K562 (cell line): Measurements from ENCODE around the gene S100P. TPM values are rescaled to one million over a fixed set of nuclear protein-coding genes. Genes with fewer than 3 reads are reported as not detected.

Experiments used
- ATAC-seq: fragments of 200-7000 bp; cut with Tn5 transposase; 3 replicates; pipeline ENCODE4 v1.9.1; 2020; ENCODE audit warnings: moderate library complexity
- BruUV-seq: library from RNA; stranded (reverse); fragments of 400-500 nt; replicated peaks from 2 replicates; lab custom pipeline; 2021; lab: Mats Ljungman, UMichigan
- CTCF ChIA-PET: fragments of 300-600 bp; formaldehyde crosslinking; extraction: SDS; loops from one replicate; lab custom pipeline; 2021; ENCODE audit warnings: low intra/inter-chr PET ratio; lab: Yijun Ruan, JAX
- POLR2A ChIA-PET: fragments of 300-600, 350-650 bp; sonication (Branson Sonifier 250); formaldehyde crosslinking; extraction: SDS; loops from one replicate; lab custom pipeline; 2021; ENCODE audit warnings: antibody characterized with exemption, inconsistent platforms; lab: Yijun Ruan, JAX
- DNase-seq, 4 experiments: peaks; one replicate each; pipeline versions ENCODE4 v3.0.0 to v3.0.0-alpha.2; 2011 to 2018; ENCODE audit warnings: low spot score in 3 of 4, mixed read lengths in 3 of 4; ENCODE audit errors: extremely low read depth in 1 of 4
- FAIRE-seq: peaks from 2 replicates; lab custom pipeline; 2011; peaks lifted over from hg19 to GRCh38; lab: Jason Lieb, UNC
- H2AFZ ChIP-seq: 2 replicates; pipeline ENCODE4 v1.6.0; 2011; ENCODE audit warnings: low read depth, low read length, control low read depth, inconsistent platforms
- H3K27ac ChIP-seq: fragments of 200-600 bp; 3 replicates; pipeline ENCODE4 v1.8.0; 2011; ENCODE audit warnings: low read depth, mild to moderate bottlenecking, control low read depth, inconsistent platforms, low read length, moderate library complexity, mixed read lengths; ENCODE audit errors: extremely low read depth
- H3K27me3 ChIP-seq, 2 experiments: fragments of 300-600 bp in 1 of 2; 2 replicates in 1 of 2; 3 replicates in 1 of 2; pipeline versions ENCODE4 v1.6.0 to v1.8.0; 2011; ENCODE audit warnings: inconsistent platforms in 2 of 2, low read length in 2 of 2, mild to moderate bottlenecking in 1 of 2, mixed read lengths in 1 of 2, moderate library complexity in 1 of 2; ENCODE audit not compliant: control insufficient read depth in 2 of 2, insufficient read depth in 2 of 2
- H3K36me3 ChIP-seq: fragments of 300-600 bp; 3 replicates; pipeline ENCODE4 v1.8.0; 2011; ENCODE audit warnings: mild to moderate bottlenecking, low read length, inconsistent platforms; ENCODE audit not compliant: control insufficient read depth, insufficient read depth
- H3K4me1 ChIP-seq, 2 experiments: fragments of 200-600 bp in 1 of 2; replicated peaks in 1 of 2; 2 replicates in 1 of 2; 3 replicates in 1 of 2; pipeline versions ENCODE4 v1.5.1 to v1.8.0; 2011; ENCODE audit warnings: inconsistent platforms in 2 of 2, low read length in 2 of 2, mild to moderate bottlenecking in 1 of 2, mixed read lengths in 1 of 2, moderate library complexity in 1 of 2; ENCODE audit not compliant: control insufficient read depth in 2 of 2, insufficient read depth in 2 of 2
- H3K4me2 ChIP-seq: 2 replicates; pipeline ENCODE4 v1.6.1; 2011; ENCODE audit warnings: low read length, control low read depth, inconsistent platforms, mixed read lengths; ENCODE audit not compliant: insufficient read depth
- H3K4me3 ChIP-seq: fragments of 200-600 bp; sonication (generic), shearing (Covaris generic); 2 replicates; pipeline ENCODE4 v1.5.1; 2016; ENCODE audit warnings: control low read depth, inconsistent platforms
- H3K79me2 ChIP-seq: fragments of 200-600 bp; 3 replicates; pipeline ENCODE4 v1.8.0; 2011; ENCODE audit warnings: low read length, inconsistent platforms; ENCODE audit not compliant: control insufficient read depth, insufficient read depth
- H3K9ac ChIP-seq, 2 experiments: 2 replicates each; pipeline versions ENCODE4 v1.6.0 to v1.6.1; 2011; ENCODE audit warnings: low read depth in 2 of 2, low read length in 2 of 2, control low read depth in 1 of 2, inconsistent platforms in 1 of 2, mild to moderate bottlenecking in 1 of 2, mixed read lengths in 1 of 2; ENCODE audit not compliant: insufficient read depth in 1 of 2
- H3K9me1 ChIP-seq: one replicate; pipeline ENCODE4 v1.6.0; 2011; ENCODE audit warnings: inconsistent platforms, mild to moderate bottlenecking, low read length, moderate library complexity; ENCODE audit not compliant: control insufficient read depth, insufficient read depth
- H3K9me3 ChIP-seq: replicated peaks from 2 replicates; pipeline ENCODE4 v1.5.1; 2011; ENCODE audit warnings: low read depth, low read length, inconsistent platforms; ENCODE audit not compliant: control insufficient read depth, insufficient read depth
- H4K20me1 ChIP-seq: replicated peaks from 2 replicates; pipeline ENCODE4 v1.6.1; 2011; ENCODE audit warnings: low read length, inconsistent platforms, mixed read lengths; ENCODE audit not compliant: control insufficient read depth, insufficient read depth
- FUS ChIP-seq: fragments of 200-400 bp; formaldehyde crosslinking; optimal IDR thresholded peaks from 2 replicates; pipeline ENCODE3; 2017; ENCODE audit warnings: low read depth, low read length
- JUNB ChIP-seq: fragments of 450-650 bp; formaldehyde crosslinking; conservative IDR thresholded peaks from 2 replicates; pipeline ENCODE4 v1.4.0; 2020; ENCODE audit warnings: mild to moderate bottlenecking
- MCM2 ChIP-seq: fragments of 450-650 bp; IDR thresholded peaks from 2 replicates; pipeline ENCODE4 v1.6.1; 2017; ENCODE audit warnings: low read depth, mild to moderate bottlenecking
- MED1 ChIP-seq: sonication (generic); formaldehyde crosslinking; IDR thresholded peaks from 2 replicates; pipeline ENCODE4 v1.8.1; 2023; ENCODE audit warnings: missing genetic modification reagents, borderline replicate concordance
- NELFE ChIP-seq: IDR thresholded peaks from 2 replicates; pipeline ENCODE4 v1.6.1; 2011; ENCODE audit warnings: mild to moderate bottlenecking; ENCODE audit not compliant: insufficient read depth, insufficient read length
- NR2F6 ChIP-seq: fragments of 450-650 bp; formaldehyde crosslinking; IDR thresholded peaks from 2 replicates; pipeline ENCODE4 v1.4.0; 2020; ENCODE audit warnings: mild to moderate bottlenecking
- U2AF2 ChIP-seq: fragments of 200-400 bp; formaldehyde crosslinking; optimal IDR thresholded peaks from 2 replicates; pipeline ENCODE3; 2017; ENCODE audit warnings: low read depth, mild to moderate bottlenecking, low read length
- ZNF780A ChIP-seq: fragments of 250-450 bp; sonication (Bioruptor Pico); IDR thresholded peaks from 2 replicates; pipeline ENCODE4 v1.5.0; 2021; ENCODE audit warnings: mild to moderate bottlenecking
- WGBS: fragments of 100-300 bp; shearing (Covaris generic); methylation state at CpG from one replicate; pipeline ENCODE4 v1.1.6; 2016; ENCODE audit warnings: low coverage, mixed read lengths; ENCODE audit not compliant: insufficient coverage; ENCODE audit errors: missing lambda C conversion rate; 5-methylcytosine and 5-hydroxymethylcytosine counted together
- in situ Hi-C: fragments of 300-500 bp; cut with MboI; formaldehyde crosslinking; loops from 4 replicates; pipeline ENCODE4 v1.15.0; 2018; ENCODE audit warnings: inconsistent platforms, mixed read lengths
- intact Hi-C: fragments of 100-400 bp; cut with micrococcal nuclease; formaldehyde crosslinking; loops from 2 replicates; pipeline ENCODE4 v1.14.2; 2022
- polyA plus RNA-seq, 8 experiments: library from polyadenylated mRNA; depleted of rRNA in 4 of 8; stranded (reverse) in 5 of 8; unstranded in 3 of 8; fragments of >200 nt; fragmentation: Nextera tagmentation in 2 of 8; fragmentation: Illumina TruSeq in 1 of 8; extraction: Ambion mirVana in 2 of 8; extraction: Trizol in 1 of 8; gene quantifications; 2 replicates each; pipeline versions ENCODE4 v1.2.1 to v1.2.3, GENCODE V29; 2011 to 2014; ENCODE audit warnings: inconsistent platforms in 1 of 8, missing spikeins in 1 of 8
- total RNA-seq, 7 experiments: library from RNA; depleted of rRNA in 6 of 7; stranded (reverse); fragments of >200 nt in 6 of 7; fragmentation: Illumina TruSeq in 2 of 7; extraction: Trizol in 2 of 7; gene quantifications; 2 replicates each; pipeline versions ENCODE4 v1.2.1 to v1.2.3, GENCODE V29; 2011 to 2021; ENCODE audit warnings: low replicate concordance in 1 of 7
- TF ChIP-seq, protein P1 (sequence below): fragments of 450-650 bp; conservative IDR thresholded peaks from 2 replicates; pipeline ENCODE4 v1.6.1; 2016; ENCODE audit warnings: missing genetic modification characterization, low read depth, mild to moderate bottlenecking, missing compliant biosample characterization, moderate library complexity

S100P gene
- total and polyA plus RNA-seq, 9 of the 15 experiments (the other 6 are each of a cell fraction or from before 2014, with no cell fraction given): 4.1 to 23.8 (median 7.5) TPM

DNA sequence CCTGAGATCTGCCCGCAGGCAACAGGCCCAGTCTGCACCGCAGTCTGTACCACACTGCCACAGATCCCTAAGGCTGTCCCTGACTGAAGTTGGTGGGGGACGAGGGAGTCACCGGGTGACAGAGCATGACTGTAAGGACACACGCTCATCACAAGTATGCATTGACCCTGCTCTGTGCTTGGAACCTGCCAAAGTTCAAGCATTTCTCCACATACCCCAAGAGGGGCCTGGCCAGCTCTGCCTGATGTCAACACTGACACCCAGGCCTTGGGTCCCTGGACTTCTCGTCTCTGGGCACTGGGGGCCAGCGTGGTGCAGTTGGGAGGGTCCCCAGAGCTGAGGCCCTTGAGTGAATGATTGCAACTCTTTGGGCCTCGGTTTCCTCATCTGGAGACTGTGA, 30.2 kb downstream of the S100P start (continued):
- TF ChIP-seq MED1 (CRISPR knock-in tag) (no peak), FUS (no peak), ZNF780A (CRISPR knock-in tag) (no peak)
- TF ChIP-seq, protein P1, sequence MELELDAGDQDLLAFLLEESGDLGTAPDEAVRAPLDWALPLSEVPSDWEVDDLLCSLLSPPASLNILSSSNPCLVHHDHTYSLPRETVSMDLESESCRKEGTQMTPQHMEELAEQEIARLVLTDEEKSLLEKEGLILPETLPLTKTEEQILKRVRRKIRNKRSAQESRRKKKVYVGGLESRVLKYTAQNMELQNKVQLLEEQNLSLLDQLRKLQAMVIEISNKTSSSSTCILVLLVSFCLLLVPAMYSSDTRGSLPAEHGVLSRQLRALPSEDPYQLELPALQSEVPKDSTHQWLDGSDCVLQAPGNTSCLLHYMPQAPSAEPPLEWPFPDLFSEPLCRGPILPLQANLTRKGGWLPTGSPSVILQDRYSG (tag): no peak

DNA sequence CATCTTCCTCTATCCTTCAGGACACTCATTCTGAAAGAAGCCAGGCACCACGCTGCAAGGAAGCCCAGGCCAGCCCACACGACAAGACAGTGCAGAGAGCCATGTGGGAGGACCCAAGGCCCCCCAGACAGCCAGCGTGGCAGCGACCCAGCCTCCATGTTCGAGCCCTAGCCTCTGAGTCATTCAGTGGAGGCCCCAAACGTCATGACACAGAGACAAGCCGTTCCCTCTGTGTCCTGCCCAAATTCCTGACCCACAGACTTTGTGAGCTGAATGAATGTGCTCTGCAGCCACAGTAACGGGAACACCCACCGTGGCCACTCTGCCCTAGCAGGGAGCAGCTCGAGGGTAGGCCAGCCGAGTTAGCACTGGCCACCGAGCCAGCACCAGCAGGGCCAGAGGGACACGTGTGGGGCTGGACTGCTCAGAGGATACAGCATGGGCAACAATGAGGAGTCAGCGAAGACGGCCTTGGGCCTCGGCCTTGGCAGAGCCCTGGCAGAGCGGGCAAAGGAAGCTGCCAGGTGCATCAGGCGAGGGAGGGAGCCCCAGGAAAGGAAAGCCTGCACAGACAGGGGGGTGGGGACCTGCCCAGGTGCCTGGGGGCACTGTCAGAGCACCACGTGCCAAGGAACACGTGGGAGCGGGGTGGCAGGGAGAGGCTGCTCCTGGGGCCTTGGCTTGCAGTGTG, 30.9 kb downstream of the S100P start:
- FAIRE-seq (no peak), DNase-seq (peak in 1 of 4 experiments; percentile 4), ATAC-seq (no peak)
- Histone ChIP-seq H3K4me1 (peaks cover 11 to 50% of the 10 kb centered on the region in 2 experiments; a peak in 4 of 5 replicates), H3K36me3 (no peaks in the 10 kb centered on the region), H2AFZ (peak overlapping the region; percentile 56; the same call in 1 of the 2 replicates), H4K20me1 (no peaks in the 10 kb centered on the region), H3K9ac (peak overlapping the region in 1 of 2 experiments; percentile 75; a peak in 2 of 4 replicates), H3K4me3 (no peak overlapping the region), H3K27ac (no peak overlapping the region), H3K79me2 (no peaks in the 10 kb centered on the region), H3K9me1 (no peaks in the 10 kb centered on the region), H3K9me3 (no peaks in the 10 kb centered on the region), H3K27me3 (no peaks in the 10 kb centered on the region), H3K4me2 (no peak overlapping the region)
- in situ Hi-C loops: loop anchor here (5.0 kb wide), 3 partner anchors 43 to 348 kb away; no protein-coding TSS in a partner anchor
- TF ChIP-seq MCM2: no peak
- no peak for TF ChIP-seq NELFE
- no peak for TF ChIP-seq U2AF2
- TF ChIP-seq JUNB (CRISPR knock-in tag): no peak
- no peak for TF ChIP-seq NR2F6
- intact Hi-C loops: no loop called here
- BruUV-seq: no TSS peak
- ChIA-PET POLR2A (no interaction called here), CTCF (no interaction called here)
- WGBS: 61% methylated on average over 18 of the region's 21 CpGs
